Measurements from ENCODE around the gene JPH3. TPM values are rescaled to one million over a fixed set of nuclear protein-coding genes. Genes with fewer than 3 reads are reported as not detected.

Gene JPH3
- polyA plus RNA-seq, 1 donor from 2014 or later: 22.2 TPM

DNA sequence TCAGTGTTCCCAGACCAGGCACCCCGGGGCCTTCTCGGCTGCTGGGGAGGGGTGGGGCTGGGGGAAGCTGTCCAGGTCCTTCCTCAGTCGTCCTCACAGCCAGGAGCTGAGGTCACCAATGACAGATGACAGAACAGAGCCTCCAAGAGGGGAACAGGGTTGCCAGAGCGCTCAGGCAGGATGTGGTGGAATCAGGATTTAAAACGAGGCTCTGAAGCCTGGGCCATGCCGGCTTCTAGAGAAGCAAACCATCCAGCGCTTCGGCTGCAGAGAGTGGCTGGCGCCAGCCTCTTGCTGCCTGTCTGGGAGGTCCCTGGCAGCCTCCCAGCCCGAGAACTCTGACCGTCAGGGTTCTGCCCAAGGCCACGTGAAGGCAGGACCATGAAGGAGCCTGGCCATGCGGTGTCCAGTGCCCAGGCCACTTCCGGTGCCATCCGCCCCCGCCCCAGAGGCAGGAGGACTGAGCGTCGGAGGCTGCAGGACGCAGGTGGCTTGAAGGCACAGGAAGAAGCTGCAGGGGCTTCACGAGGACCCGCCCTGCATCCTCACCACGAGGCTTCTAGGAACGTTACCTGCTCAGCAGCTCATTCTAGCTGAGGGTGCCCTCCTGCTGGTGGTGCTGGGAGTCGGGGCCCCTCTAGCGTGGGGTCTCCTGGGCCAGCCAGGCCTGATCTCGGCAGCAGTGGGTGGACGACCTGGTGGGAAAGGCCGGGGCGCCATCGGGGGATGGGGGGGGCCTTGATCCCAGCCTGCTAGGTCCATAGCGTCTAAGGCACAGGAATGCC lies 85.0 kb downstream of the JPH3 start:
- no peaks in the 10 kb centered on the region for H3K36me3 ChIP-seq (ENCODE audit: insufficient read depth, low read length)
- H3F3A ChIP-seq (ENCODE audit: insufficient read depth, low read length, poor library complexity, severe bottlenecking): no peaks in the 10 kb centered on the region
- no peaks in the 10 kb centered on the region for H3K9me2 ChIP-seq (ENCODE audit: insufficient read depth, low read length)
- H3K4me2 ChIP-seq (ENCODE audit: low read length): no peak overlapping the region
- H3K9ac ChIP-seq (ENCODE audit: low read length): no peak overlapping the region
- no peak overlapping the region for H2AFZ ChIP-seq (ENCODE audit: low read depth, low read length)
- no peaks in the 10 kb centered on the region for H3K27me3 ChIP-seq (ENCODE audit: insufficient read depth, low read depth, low read length)
- no peak overlapping the region for H3K27ac ChIP-seq (ENCODE audit: low read length)
- no peaks in the 10 kb centered on the region for H3K9me3 ChIP-seq (ENCODE audit: low read length)
- H3K4me3 ChIP-seq (ENCODE audit: low read length): no peak overlapping the region
- no peaks in the 10 kb centered on the region for H3K79me2 ChIP-seq (replicated peaks; ENCODE audit: insufficient read depth, low read length)
- TF ChIP-seq, protein P1, sequence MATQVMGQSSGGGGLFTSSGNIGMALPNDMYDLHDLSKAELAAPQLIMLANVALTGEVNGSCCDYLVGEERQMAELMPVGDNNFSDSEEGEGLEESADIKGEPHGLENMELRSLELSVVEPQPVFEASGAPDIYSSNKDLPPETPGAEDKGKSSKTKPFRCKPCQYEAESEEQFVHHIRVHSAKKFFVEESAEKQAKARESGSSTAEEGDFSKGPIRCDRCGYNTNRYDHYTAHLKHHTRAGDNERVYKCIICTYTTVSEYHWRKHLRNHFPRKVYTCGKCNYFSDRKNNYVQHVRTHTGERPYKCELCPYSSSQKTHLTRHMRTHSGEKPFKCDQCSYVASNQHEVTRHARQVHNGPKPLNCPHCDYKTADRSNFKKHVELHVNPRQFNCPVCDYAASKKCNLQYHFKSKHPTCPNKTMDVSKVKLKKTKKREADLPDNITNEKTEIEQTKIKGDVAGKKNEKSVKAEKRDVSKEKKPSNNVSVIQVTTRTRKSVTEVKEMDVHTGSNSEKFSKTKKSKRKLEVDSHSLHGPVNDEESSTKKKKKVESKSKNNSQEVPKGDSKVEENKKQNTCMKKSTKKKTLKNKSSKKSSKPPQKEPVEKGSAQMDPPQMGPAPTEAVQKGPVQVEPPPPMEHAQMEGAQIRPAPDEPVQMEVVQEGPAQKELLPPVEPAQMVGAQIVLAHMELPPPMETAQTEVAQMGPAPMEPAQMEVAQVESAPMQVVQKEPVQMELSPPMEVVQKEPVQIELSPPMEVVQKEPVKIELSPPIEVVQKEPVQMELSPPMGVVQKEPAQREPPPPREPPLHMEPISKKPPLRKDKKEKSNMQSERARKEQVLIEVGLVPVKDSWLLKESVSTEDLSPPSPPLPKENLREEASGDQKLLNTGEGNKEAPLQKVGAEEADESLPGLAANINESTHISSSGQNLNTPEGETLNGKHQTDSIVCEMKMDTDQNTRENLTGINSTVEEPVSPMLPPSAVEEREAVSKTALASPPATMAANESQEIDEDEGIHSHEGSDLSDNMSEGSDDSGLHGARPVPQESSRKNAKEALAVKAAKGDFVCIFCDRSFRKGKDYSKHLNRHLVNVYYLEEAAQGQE (IDR thresholded peaks at IDR 0.05; ENCODE audit: borderline replicate concordance): no peak
- TF ChIP-seq TAF1 (IDR thresholded peaks at IDR 0.05; ENCODE audit: low read depth) (no peak), MXI1 (conservative IDR thresholded peaks at IDR 0.05; ENCODE audit: poor library complexity, severe bottlenecking) (no peak), EP300 (conservative IDR thresholded peaks at IDR 0.05; ENCODE audit: poor library complexity, severe bottlenecking) (no peak), POLR2AphosphoS5 (IDR thresholded peaks at IDR 0.05) (no peak), EZH2 (IDR thresholded peaks at IDR 0.05; ENCODE audit: borderline replicate concordance, insufficient read depth, low read length, poor library complexity, severe bottlenecking) (no peak), SMC3 (conservative IDR thresholded peaks at IDR 0.05; ENCODE audit: poor library complexity) (no peak), RAD21 (conservative IDR thresholded peaks at IDR 0.05) (no peak)
- TF ChIP-seq, protein P2, sequence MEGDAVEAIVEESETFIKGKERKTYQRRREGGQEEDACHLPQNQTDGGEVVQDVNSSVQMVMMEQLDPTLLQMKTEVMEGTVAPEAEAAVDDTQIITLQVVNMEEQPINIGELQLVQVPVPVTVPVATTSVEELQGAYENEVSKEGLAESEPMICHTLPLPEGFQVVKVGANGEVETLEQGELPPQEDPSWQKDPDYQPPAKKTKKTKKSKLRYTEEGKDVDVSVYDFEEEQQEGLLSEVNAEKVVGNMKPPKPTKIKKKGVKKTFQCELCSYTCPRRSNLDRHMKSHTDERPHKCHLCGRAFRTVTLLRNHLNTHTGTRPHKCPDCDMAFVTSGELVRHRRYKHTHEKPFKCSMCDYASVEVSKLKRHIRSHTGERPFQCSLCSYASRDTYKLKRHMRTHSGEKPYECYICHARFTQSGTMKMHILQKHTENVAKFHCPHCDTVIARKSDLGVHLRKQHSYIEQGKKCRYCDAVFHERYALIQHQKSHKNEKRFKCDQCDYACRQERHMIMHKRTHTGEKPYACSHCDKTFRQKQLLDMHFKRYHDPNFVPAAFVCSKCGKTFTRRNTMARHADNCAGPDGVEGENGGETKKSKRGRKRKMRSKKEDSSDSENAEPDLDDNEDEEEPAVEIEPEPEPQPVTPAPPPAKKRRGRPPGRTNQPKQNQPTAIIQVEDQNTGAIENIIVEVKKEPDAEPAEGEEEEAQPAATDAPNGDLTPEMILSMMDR (IDR thresholded peaks at IDR 0.05; ENCODE audit: poor library complexity, severe bottlenecking): no peak
- H4K20me1 ChIP-seq (ENCODE audit: insufficient read depth): no peaks in the 10 kb centered on the region

DNA sequence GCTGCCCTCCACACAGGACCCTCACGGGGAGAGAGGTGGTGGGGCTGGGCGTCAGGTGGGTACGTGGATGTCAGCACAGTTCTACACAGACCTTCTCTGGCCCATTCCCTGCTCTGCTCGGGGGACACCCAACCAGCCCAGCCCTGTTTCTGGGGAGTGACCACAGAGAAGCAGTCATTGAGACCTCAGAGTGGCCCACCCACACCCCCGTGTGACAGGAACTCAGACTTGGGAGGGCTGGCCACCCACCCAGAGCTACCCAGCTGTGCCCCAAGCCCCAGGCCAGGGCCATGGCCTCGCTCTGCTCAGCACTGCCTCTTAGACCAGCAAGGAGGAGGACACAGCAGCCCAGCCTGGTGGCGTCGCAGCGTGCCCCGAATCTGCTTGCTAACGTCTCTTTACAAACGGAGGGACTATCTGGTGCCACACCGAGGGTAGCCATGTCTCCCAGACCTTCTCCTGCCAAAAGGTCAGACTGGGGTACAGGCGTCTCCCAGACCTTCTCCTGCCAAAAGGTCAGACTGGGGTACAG lies 85.8 kb downstream of the JPH3 start:
- Histone ChIP-seq H3K9me3 (ENCODE audit: low read length) (no peaks in the 10 kb centered on the region), H3F3A (ENCODE audit: insufficient read depth, low read length, poor library complexity, severe bottlenecking) (no peaks in the 10 kb centered on the region), H3K4me2 (ENCODE audit: low read length) (no peak overlapping the region), H3K79me2 (replicated peaks; ENCODE audit: insufficient read depth, low read length) (no peaks in the 10 kb centered on the region), H3K36me3 (ENCODE audit: insufficient read depth, low read length) (no peaks in the 10 kb centered on the region), H3K9ac (ENCODE audit: low read length) (no peak overlapping the region), H4K20me1 (ENCODE audit: insufficient read depth) (no peaks in the 10 kb centered on the region), H3K9me2 (ENCODE audit: insufficient read depth, low read length) (no peaks in the 10 kb centered on the region), H2AFZ (ENCODE audit: low read depth, low read length) (no peak overlapping the region), H3K27me3 (ENCODE audit: insufficient read depth, low read depth, low read length) (no peaks in the 10 kb centered on the region), H3K27ac (ENCODE audit: low read length) (no peak overlapping the region), H3K4me3 (ENCODE audit: low read length) (no peak overlapping the region)
- TF ChIP-seq, protein P2 (IDR thresholded peaks at IDR 0.05; ENCODE audit: poor library complexity, severe bottlenecking): no peak
- TF ChIP-seq, protein P1 (IDR thresholded peaks at IDR 0.05; ENCODE audit: borderline replicate concordance): no peak
- TF ChIP-seq MXI1 (conservative IDR thresholded peaks at IDR 0.05; ENCODE audit: poor library complexity, severe bottlenecking) (no peak), TAF1 (IDR thresholded peaks at IDR 0.05; ENCODE audit: low read depth) (no peak), EZH2 (IDR thresholded peaks at IDR 0.05; ENCODE audit: borderline replicate concordance, insufficient read depth, low read length, poor library complexity, severe bottlenecking) (no peak), SMC3 (conservative IDR thresholded peaks at IDR 0.05; ENCODE audit: poor library complexity) (no peak), RAD21 (conservative IDR thresholded peaks at IDR 0.05) (no peak), EP300 (conservative IDR thresholded peaks at IDR 0.05; ENCODE audit: poor library complexity, severe bottlenecking) (no peak), POLR2AphosphoS5 (IDR thresholded peaks at IDR 0.05) (no peak)
